ENCODE data around the gene SNCAIP. TPM values are rescaled to one million over a fixed set of nuclear protein-coding genes. Genes with fewer than 3 reads are reported as not detected.

SNCAIP gene
- total and polyA plus RNA-seq, 12 donors: 1.3 to 6.4 (median 2.7) TPM

GRCh38 chr5:122490718-122491117 lies 178.7 kb downstream of the SNCAIP start:
- 70 to 82% (median 75%) methylated on average over 5 of the region's 5 CpGs for WGBS, 4 donors
- Histone ChIP-seq H3K9me3 (replicated peaks in 1 of 3) (no peaks in the 10 kb centered on the region), H3K27ac (no peak overlapping the region), H3K36me3 (replicated peaks in 1 of 2) (no peaks in the 10 kb centered on the region), H3K27me3 (no peaks in the 10 kb centered on the region), H3K4me3 (no peak overlapping the region), H3K4me1 (replicated peaks in 1 of 2) (no peaks in the 10 kb centered on the region)
- DNase-seq: no peak
- intact Hi-C loops (cut with DNase I): no loop called here
- TF ChIP-seq, protein P1, sequence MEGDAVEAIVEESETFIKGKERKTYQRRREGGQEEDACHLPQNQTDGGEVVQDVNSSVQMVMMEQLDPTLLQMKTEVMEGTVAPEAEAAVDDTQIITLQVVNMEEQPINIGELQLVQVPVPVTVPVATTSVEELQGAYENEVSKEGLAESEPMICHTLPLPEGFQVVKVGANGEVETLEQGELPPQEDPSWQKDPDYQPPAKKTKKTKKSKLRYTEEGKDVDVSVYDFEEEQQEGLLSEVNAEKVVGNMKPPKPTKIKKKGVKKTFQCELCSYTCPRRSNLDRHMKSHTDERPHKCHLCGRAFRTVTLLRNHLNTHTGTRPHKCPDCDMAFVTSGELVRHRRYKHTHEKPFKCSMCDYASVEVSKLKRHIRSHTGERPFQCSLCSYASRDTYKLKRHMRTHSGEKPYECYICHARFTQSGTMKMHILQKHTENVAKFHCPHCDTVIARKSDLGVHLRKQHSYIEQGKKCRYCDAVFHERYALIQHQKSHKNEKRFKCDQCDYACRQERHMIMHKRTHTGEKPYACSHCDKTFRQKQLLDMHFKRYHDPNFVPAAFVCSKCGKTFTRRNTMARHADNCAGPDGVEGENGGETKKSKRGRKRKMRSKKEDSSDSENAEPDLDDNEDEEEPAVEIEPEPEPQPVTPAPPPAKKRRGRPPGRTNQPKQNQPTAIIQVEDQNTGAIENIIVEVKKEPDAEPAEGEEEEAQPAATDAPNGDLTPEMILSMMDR (IDR thresholded peaks at IDR 0.05): no peak
- no peak for TF ChIP-seq POLR2A (IDR thresholded peaks at IDR 0.05)

DNA sequence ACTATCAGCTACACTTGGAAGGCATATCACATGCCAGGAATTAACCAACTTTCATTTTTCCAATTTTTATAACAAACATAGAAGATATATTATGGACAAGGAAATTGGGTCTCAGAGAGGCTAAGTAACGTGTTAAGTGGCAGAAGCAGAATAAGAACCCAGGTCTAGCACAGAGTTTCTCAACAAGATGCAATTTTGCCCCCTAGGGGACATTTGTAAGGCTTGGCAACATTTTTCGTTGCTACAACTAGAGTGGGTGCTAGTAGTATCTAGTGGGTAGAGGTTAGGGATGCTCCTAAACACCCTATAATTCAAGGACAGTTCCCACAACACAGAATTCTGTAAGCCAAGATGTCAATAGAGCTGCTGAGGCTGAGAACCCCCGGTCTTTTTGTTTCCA lies 180.6 kb downstream of the SNCAIP start:
- 22 to 41% (median 29%) methylated on average over 3 of the region's 3 CpGs for WGBS, 4 donors
- intact Hi-C loops (cut with DNase I): no loop called here

GRCh38 chr5:122493091-122494021 lies 181.3 kb downstream of the SNCAIP start:
- Histone ChIP-seq H3K9me3 (replicated peaks in 1 of 3) (no peaks in the 10 kb centered on the region), H3K36me3 (replicated peaks in 1 of 2) (no peaks in the 10 kb centered on the region), H3K4me3 (no peak overlapping the region), H3K27ac (no peak overlapping the region), H3K27me3 (no peaks in the 10 kb centered on the region), H3K4me1 (replicated peaks in 1 of 2) (no peaks in the 10 kb centered on the region)
- no peak for TF ChIP-seq POLR2A (IDR thresholded peaks at IDR 0.05)
- TF ChIP-seq, protein P1 (IDR thresholded peaks at IDR 0.05): no peak
- intact Hi-C loops (cut with DNase I): no loop called here
- DNase-seq: peak in 6 of 7 donors; percentile 3 to 90 (median 32)
- 54 to 67% (median 54%) methylated on average over 6 to 9 of the region's 9 CpGs for WGBS, 4 donors

More for the DNA sequence above, 180.6 kb downstream of the SNCAIP start:
- Histone ChIP-seq H3K27ac (no peak overlapping the region), H3K36me3 (replicated peaks in 1 of 2) (no peaks in the 10 kb centered on the region), H3K9me3 (replicated peaks in 1 of 3) (no peaks in the 10 kb centered on the region), H3K27me3 (no peaks in the 10 kb centered on the region), H3K4me1 (replicated peaks in 1 of 2) (no peaks in the 10 kb centered on the region), H3K4me3 (no peak overlapping the region)
- no peak for TF ChIP-seq POLR2A (IDR thresholded peaks at IDR 0.05)
- TF ChIP-seq, protein P1 (IDR thresholded peaks at IDR 0.05): peak in 1 of 6 experiments; percentile 25
- DNase-seq: no peak

GRCh38 chr5:122494109-122494508 lies 182.1 kb downstream of the SNCAIP start:
- intact Hi-C loops (cut with DNase I): no loop called here
- no peak for TF ChIP-seq POLR2A (IDR thresholded peaks at IDR 0.05)
- TF ChIP-seq, protein P1 (IDR thresholded peaks at IDR 0.05): no peak
- no peak for DNase-seq
- Histone ChIP-seq H3K27ac (no peak overlapping the region), H3K36me3 (replicated peaks in 1 of 2) (no peaks in the 10 kb centered on the region), H3K4me1 (replicated peaks in 1 of 2) (no peaks in the 10 kb centered on the region), H3K4me3 (no peak overlapping the region), H3K27me3 (no peaks in the 10 kb centered on the region), H3K9me3 (replicated peaks in 1 of 3) (no peaks in the 10 kb centered on the region)
- WGBS, 4 donors: 63 to 68% (median 64%) methylated on average over 4 of the region's 4 CpGs

Data from adrenal gland (tissue), 12 donors.